ENCODE data around the gene BTNL9.
"Not testable (repeated sequence)": the region's sequence is repeated elsewhere in the genome, so short reads cannot be mapped to it uniquely, and the experiment has no call there.

Gene BTNL9

DNA sequence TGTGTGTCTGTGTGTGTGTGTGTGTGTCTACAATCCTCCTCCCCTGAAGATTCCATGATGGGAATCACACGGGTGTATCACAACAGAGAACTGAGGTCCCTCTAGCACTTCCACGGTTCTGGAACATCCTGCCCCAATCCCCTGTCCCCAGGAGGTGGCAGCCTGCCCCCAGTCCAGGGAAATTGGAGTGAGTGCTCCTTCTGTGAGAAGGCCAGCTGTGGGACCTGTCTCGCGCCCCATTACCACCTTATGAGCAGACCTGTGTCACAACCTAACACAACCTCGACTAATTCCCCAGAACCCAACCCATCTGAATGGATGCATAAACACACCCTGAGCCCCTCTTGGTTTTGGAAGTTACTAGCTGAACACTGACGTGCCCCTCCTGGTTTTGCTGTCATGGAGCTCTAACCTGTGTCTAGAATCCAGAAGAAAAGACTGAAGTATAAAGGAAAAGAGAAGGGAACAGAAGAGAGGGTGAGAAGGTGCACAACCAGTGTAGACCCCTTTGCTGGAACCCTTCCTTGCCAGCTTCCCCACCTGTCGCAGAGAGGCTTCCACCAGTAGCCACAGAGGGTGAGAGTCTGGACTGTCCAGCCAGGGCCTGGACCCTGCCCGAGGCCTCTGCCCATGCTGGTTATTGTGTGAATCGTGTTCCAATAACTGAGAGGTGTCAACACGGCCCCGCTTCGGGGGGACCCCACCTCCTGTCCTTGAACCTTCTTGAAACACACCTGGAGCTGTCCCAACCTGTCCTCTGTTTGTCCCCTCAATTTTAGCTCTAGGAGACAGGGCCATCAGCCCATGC lies 3.4 kb downstream of the BTNL9 start:
- DNase-seq (ENCODE audit: low read depth): no peak

DNA sequence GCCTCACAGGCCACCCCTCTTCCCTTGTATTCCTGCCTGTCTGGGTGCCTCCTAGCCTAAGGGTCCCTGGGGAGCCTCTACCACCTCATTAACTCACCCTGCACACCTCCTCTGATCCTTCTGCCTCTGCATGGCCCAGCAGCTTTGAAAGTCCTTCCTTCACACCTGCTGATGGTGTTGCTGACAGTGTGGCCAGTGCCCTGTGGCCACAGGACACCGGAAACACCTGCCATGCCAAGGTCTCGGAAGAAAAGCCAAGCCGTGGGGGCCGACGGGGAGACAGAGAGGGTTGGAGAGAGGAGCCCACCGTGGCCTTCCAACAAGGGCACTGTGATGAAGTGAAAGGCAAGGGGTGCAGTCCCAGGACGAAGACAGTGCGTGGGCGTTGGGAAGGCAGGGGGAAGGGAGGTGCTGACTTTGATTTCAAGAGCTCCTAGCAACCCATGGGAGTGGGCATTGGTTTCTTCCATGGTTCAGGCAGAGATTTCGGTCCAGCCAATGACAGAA lies 4.1 kb downstream of the BTNL9 start:
- DNase-seq (ENCODE audit: low read depth): no peak

DNA sequence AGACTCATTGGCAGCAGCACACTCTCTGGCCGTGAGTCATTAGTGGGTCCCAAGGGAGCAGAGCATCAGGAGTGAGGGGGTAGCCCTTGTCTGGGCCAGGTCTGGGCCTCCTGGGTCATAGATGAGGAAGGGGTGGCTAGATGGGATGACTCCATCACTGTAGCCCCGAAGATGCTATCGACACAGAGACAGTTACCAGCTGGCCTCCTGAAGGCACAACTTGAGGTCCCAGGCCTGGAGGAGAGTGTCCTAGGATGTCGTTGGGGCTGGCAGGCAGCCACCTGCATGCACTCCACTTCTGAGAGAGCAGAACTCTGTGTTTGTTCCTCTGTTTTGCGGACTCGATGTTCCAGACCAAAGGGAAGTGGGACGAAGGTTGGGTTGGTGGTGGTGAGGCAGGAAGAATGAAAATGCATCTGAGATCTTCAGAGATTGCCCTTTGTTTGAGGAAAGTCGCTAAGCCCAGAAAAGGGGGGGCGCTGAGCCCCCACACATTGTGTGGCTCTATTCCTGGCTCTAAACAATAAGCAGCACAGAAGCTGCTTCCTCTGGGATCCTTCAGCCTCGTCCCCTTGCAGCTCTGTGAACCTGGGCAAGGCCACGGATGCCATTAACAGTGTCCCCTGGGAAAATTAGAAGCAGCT lies 4.7 kb downstream of the BTNL9 start:
- no peak for DNase-seq (ENCODE audit: low read depth)

DNA sequence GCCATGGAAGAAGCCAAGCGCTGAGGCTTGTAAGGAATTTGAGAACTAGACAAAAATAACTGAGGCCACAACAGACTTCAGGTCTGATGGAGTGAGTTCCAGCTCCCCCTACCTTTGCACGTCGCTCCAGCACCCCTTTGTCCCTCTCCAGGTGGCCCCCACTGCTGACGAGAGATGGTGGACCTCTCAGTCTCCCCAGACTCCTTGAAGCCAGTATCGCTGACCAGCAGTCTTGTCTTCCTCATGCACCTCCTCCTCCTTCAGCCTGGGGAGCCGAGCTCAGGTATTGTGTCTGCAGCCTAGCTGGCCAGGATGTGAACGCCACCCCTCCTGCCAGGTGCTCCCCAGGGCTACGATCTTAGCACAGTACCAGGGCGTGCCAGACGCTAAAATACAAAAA lies 5.2 kb downstream of the BTNL9 start:
- no peak for DNase-seq (ENCODE audit: low read depth)

DNA sequence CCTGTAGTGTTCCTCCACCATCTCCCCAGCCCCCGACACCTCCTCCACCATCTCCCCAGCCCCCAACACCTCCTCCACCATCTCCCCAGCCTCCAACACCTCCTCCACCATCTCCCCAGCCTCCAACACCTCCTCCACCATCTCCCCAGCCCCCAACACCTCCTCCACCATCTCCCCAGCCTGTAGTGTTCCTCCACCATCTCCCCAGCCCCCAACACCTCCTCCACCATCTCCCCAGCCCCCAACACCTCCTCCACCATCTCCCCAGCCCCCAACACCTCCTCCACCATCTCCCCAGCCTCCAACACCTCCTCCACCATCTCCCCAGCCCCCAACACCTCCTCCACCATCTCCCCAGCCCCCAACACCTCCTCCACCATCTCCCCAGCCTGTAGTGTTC lies 5.8 kb downstream of the BTNL9 start:
- DNase-seq (ENCODE audit: low read depth): not testable (repeated sequence)

DNA sequence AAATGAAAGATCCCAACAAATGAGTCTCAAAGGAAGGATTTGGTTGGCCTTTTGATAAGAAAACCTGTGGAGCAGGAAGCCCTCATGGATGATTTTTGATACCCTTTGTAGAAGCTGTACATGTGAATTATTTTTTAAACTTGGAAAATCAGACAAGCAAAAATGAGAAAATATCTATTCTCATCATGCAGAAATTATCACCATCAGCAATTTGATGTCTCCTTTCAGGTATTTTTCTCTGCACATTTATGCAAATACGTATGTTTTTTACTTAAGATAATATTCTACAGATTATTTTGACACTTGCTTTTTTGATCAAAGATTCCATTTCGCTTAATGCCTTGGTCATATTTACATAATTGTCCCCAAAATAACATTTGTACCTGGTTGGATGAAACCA lies 7.2 kb downstream of the BTNL9 start:
- no peak for DNase-seq (ENCODE audit: low read depth)

DNA sequence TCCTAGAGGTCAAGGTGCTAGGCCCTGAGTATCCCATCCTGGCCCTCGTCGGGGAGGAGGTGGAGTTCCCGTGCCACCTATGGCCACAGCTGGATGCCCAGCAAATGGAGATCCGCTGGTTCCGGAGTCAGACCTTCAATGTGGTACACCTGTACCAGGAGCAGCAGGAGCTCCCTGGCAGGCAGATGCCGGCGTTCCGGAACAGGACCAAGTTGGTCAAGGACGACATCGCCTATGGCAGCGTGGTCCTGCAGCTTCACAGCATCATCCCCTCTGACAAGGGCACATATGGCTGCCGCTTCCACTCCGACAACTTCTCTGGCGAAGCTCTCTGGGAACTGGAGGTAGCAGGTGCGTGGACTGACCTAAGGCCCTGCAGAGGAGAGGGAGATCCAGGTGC lies 7.9 kb downstream of the BTNL9 start:
- DNase-seq (ENCODE audit: low read depth): no peak

DNA sequence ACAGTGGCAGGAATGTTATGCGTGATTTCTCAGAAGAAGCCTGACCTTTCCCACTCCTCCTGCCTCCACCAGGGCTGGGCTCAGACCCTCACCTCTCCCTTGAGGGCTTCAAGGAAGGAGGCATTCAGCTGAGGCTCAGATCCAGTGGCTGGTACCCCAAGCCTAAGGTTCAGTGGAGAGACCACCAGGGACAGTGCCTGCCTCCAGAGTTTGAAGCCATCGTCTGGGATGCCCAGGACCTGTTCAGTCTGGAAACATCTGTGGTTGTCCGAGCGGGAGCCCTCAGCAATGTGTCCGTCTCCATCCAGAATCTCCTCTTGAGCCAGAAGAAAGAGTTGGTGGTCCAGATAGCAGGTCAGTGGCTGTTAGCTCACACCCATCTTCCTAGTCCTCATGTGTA lies 9.9 kb downstream of the BTNL9 start:
- DNase-seq (ENCODE audit: low read depth): no peak

DNA sequence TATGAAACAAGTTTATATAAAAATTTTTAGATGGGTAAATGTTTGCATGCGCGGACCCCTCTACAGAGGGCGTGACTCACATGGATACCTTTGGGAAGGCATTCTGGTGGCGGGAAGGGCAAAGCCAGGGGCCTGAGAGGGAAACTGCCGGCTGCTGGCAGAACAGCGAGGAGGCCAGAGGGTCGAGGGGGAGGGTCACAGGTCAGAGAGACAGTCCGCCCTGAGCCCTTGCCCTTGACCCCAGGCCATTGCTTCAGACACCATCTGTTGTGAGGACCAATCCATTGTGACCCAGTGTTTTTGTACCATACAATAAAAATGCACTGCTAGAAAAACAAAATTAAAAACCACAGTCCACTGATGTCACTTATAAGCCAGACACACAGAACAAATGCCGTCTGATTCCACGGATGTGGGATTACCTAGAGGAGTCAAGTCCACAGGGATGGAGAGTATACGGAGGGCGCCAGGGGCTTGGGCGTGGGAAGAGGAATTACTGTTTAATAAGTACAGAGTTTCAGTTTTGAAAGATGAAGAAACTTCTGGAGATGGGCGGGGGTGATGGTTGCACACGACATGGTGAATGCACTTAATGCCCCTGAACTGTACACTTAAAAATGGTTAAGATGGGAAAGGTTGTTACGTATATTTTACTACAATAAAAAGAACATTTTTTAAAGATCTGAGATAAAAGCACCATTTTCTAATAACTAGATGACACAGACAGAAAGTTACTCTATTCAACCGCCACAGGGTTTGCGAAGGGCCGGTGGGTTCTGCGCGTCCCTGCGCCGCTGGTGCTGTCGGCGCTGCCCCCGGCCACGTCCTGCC lies 12.0 kb downstream of the BTNL9 start:
- DNase-seq (ENCODE audit: low read depth): no peak

DNA sequence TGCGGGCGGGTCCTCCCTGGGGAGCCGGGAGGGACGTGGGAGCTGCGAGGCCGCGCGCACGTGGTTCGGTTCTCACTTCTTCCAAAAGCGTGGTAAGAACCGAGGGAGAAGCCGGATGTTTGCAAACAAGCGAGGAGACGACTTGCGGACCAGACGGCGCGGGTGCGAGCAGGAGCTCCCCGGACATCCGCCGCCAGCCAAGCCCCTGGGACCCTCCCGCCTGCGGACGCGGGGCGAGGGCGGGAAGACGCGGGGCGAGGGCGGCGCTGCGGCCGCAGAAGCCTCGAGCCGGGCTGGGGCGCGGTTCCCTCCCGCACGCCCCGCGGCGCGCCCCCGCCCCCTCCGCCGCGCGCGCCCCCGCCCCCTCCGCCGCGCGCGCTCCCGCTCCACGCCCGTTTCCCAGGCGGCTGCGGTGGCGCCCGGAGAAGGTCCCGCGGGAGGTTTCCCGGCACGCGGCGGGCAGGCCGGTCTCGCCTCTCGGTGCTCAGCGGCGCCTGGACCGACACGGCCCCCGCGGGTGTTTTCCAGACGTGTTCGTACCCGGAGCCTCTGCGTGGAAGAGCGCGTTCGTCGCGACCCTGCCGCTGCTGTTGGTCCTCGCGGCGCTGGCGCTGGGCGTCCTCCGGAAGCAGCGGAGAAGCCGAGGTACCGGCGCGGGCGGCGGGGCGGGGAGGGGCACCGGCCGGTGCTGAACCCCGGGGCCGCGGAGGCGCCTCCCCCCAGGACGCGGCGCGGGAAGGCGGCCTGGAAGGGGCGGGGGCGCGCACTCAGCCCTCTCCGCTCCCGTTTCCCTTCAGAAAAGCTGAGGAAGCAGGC lies 12.8 kb downstream of the BTNL9 start:
- no peak for DNase-seq (ENCODE audit: low read depth)

DNA sequence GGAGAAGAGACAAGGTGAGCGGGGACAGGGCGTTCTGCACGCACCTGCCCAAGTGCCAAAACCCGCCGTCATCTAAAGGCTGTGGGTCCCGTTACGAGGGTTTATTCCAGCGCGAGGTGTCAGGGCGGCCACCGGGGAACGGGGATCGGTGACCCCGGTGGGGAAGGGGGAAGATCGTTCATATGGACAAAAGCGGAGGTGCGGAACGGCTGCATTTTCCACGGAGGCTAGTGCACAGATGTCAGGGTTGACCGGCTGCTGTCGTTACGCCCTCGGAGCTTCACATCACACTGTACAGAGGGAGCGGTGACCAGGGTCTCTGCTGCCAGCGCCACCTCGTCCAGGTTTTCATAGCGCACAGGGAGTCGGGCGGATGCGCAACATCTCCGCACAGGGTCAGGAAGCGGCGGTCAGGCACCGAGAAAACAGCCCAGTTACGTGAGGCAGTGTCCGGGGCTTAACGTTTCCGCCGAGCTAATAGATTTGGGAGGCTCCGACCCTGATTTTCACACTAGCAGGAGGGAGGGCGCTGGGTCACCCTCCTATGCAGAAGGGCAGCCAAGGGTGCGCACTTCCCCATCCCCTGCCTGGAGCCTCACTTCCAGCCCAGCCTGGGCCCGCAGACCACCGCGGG lies 13.5 kb downstream of the BTNL9 start:
- DNase-seq (ENCODE audit: low read depth): no peak

DNA sequence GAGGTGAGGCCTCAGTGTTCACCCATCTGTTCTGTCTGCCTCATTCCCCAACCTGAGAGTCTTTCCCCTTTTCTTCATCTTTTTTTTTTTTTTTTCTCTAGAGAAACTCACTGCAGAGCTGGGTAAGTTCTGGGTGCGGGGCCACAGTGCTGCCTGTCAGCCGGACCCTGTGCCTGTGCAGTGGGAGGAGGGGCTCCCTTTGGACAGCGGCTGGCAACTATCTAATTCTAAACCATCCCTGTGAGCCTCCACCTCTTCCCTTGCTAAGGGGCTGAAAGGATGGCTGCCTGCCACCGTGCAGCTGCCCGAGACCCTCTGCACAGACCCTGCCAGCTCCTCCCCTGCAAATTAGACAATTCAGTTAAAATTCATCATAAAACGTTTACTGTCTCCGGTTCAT lies 14.1 kb downstream of the BTNL9 start:
- DNase-seq (ENCODE audit: low read depth): no peak

DNA sequence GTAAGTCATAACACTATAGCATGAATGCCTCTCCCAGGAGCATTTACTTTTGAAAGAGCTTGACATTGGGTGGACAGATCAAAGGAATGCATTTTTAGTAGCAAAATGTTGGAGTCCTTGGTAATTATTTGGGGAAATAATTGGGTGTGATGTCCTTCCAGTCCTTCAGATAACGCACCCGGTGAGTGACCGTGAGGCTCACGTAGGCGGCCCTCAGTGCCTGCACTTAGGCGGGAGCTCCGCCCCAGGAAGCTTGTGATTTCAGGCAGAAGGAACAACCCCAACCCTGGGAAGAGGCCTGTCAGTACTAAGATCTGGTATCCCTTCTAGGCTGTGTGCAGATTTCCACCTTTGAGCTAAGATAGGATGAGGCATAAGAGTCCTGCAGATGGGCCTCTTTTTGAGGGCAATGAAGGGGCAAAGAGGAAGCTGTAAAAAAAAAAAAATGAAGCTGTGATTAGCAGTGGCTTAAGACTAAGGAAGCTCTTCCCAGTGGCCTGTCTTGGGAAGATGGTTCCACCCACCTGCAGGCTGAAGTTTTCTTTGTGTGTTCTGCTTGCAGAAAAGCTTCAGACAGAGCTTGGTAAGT lies 14.9 kb downstream of the BTNL9 start:
- no peak for DNase-seq (ENCODE audit: low read depth)

DNA sequence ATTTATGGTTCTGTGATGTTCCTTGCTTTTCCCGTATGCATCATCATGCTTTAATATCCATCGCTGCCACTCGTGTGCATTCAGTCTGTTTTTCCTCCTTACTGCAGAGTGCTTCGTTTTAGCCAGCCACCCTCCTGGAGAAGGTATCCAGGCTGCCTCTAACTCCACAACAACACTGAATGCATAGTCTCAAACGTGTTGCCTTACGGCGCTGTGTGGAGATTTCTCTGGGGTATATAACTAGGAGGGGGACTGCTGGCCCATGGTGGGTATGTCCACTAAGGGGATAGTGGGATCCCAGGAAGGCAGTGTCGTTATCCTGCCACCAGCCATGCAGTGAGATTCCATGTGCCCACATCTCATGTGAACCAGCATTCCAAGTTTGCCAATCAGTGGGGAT lies 16.4 kb downstream of the BTNL9 start:
- DNase-seq (ENCODE audit: low read depth): no peak

DNA sequence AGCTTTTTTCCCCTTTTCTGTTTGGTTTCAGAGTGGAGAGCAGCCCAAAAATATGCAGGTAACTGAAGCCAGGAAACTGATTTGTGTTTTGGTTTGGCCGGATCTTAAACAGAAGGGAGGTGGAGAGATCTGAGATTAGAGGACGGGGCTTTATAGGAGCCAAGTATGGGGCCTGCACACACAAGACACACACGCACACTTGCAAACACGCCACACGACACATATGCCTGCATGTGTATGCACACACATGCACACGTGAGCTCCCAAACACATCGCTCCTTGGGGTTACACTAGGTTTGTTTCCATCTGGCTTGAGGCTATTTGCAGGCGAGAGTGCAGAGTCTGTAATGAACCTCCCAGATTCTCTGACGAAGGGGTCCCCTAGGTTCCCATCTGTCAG lies 18.3 kb downstream of the BTNL9 start:
- DNase-seq (ENCODE audit: low read depth): no peak

DNA sequence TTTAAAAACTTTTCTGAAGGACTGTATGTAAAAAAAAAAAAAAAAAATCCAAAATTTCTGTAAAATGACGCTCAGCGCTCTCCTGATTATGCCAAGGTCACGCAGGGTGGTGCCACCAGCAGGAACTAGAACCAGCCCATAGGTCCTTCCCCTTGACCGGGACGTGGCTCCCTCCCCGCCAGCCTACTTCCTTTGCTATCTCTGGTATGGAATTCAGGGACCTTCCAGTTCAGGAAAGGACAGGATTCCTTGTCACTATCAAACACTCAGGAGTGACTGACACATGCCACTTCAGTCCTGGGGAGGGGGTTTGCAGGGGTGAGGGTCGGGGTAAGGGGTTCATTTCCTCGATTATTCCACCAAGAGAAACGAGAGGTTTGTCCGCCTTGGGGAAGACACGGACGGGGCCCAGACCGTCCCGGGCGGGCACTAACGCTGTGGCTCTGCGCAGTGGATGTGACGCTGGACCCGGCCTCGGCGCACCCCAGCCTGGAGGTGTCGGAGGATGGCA lies 18.8 kb downstream of the BTNL9 start:
- no peak for DNase-seq (ENCODE audit: low read depth)

DNA sequence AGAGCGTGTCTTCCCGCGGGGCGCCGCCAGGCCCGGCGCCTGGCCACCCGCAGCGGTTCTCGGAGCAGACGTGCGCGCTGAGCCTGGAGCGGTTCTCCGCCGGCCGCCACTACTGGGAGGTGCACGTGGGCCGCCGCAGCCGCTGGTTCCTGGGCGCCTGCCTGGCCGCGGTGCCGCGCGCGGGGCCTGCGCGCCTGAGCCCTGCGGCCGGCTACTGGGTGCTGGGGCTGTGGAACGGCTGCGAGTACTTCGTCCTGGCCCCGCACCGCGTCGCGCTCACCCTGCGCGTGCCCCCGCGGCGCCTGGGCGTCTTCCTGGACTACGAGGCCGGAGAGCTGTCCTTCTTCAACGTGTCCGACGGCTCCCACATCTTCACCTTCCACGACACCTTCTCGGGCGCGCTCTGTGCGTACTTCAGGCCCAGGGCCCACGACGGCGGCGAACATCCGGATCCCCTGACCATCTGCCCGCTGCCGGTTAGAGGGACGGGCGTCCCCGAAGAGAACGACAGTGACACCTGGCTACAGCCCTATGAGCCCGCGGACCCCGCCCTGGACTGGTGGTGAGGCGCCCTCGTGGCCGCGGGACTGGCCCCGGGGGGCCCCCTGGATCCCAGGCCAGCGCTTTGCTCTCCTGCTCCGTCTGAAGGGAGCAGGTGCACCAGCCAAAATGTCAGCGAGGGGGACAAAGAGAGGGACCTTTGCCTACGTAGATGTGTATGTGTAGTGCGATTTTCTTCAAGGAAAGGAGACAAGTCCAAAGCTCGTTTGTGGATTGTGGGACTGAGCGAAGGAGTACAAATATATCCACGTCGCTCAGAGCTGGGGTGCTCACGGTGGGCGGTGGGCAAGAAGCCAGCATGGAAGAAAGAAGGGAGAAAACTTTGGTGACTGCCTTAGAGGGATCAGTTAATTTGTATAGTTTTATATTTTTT lies 19.5 kb downstream of the BTNL9 start:
- no peak for DNase-seq (ENCODE audit: low read depth)

DNA sequence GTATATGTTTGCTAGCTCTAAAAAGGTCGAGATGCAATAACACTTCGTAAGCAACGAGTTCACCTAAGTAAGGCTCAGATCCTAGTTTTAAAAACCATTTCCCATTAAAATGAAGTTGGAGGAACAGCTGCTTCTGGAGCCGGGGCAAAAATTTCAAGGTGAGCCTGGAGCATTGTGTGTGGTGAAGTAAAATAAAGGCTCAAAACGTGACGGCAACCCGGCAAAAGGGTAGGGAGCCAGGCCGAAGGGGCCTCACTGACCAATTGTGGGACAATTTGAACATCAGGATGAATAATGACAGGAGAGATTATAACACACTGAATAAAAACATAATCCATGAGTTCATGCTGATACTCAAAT lies 20.1 kb downstream of the BTNL9 start:
- DNase-seq (ENCODE audit: low read depth): no peak

DNA sequence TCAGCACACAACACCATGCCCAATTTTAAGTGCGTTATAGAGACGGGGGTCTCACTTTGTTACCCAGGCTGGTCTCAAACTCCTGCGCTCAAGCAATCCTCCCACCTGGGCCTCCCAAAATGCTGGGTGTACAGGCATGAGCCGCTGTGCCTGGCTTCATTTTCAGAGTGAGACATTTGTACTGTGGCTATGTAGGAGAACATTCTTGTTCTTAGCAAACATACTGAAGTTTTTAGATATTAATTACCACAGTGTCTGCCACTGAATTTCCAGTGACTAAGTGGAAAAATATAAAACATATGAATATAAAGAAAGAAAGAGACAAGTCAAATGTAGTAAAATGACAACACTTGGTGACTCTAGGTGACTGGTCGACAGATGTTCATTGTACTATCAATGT lies 20.9 kb downstream of the BTNL9 start:
- DNase-seq (ENCODE audit: low read depth): no peak

DNA sequence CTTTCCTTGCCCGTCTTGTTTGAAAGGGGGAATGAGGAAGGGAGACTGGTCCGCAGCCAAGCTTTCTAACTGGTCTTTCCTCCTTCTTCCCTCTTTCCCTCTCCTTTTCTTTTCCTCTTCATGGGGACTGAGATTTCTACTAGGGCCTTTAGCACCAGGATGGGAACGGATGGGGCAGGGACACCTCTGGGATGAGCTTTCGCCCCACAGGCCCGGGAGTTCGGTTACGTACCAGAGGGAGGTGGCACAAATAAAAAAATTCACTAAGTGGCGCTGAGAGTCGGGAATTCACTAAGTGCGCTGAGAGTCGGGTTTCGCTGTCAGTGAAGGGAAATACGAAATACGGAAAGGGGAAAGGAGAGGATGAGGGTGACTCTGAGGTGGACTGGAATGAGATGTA lies 21.6 kb downstream of the BTNL9 start:
- DNase-seq (ENCODE audit: low read depth): no peak

Measured in activated T-cell treated with anti-CD3 and anti-CD28 coated beads for 1 hour (primary cell).